HuH-7 (cell line): ENCODE measurements around the gene C9orf50.

ENCODE experiments used
- DNase-seq: peaks from one replicate; pipeline ENCODE4 v3.0.0; 2011; ENCODE audit warnings: low spot score

Gene C9orf50

DNA sequence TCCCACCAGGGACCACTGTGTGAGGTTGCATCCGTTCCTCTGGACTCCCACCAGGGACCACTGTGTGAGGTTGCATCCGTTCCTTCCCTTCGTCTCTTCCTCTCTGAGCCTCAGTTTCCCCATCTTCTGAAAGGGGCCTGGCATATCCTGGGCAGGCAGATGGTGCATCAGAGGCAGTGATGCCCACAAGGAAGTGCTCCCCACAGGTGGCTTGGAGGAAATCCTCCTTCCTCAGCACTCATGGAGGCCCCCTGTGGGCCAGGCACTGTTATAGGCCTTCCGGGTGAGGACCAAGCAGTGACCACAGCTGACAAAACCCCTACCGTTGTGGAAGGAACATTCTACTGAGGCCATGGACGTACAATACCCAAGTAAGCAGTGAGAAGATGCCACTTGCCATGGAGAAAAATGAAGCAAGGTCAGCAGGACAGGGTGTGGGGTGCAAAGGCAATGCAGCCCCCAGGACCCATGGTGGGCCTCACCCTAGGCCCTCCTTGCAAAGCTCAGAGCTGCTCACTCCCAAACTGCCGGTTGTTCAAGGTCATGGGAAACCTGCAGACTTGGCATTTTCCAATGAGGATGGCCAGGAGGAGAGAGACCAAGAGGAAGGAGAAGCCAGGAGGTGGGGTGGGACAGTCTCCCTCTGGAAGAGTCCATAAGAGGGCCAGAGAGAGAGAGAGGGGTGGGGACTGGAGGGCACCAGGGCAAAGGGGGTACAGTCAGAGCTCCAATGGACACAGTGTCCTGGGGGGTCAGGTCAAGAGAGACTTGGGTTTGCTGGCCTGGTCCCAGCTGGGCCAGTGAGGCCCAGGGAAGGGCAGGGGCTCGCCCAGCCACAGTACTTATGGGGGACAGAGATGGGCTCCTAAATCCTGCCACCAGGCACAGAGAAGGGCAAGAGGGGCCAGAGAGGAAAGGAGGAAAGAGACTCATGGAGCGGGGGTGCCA lies 51.1 kb downstream of the C9orf50 start:
- peak; percentile 87 for DNase-seq

DNA sequence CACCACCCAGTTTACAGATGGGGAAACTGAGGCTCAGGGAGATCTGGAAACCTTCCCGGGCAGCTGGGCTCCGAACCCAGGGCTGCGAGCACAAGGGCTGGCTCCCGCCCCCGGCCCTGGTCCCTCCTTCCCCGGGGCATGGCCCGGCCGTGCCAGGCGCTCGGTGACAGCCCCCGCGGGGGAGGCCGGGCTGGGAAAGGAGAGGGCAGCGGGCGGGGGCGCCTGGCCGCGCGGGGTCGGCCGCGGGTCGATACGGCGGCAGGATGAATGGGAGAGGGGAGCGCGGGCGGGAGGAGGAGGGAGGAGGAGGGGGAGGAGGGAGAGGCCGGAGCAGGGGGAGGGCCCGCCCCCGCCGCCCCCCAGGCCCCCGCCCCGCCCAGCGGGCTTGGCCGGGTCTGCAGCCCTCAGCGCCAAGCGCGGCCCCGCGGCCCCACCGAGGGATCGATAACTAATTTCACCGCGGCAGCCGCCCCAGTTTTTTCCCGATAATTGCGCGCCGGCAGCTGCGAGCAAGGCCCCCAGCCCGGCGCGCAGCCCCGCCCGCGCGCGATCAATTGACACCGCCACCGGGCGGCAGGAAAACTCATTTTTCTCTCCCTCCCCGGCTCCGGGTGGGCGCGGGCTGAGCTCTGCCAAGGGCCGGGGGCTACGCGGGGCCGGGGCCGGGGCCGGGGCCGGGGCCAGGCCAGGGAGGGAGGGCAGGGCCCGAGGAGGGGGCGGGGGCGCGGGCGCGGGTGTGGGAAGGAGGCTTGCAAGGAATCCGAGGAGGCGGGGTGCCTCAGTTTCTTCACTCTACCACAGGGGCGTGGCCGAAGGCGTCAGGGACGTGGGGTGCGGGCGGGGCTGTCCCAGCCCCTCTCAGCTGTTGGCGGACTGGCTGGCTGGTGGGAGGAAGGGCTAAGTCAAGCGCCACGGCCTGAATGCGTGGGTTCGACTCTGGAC lies 52.1 kb downstream of the C9orf50 start:
- peak; percentile 73 for DNase-seq

DNA sequence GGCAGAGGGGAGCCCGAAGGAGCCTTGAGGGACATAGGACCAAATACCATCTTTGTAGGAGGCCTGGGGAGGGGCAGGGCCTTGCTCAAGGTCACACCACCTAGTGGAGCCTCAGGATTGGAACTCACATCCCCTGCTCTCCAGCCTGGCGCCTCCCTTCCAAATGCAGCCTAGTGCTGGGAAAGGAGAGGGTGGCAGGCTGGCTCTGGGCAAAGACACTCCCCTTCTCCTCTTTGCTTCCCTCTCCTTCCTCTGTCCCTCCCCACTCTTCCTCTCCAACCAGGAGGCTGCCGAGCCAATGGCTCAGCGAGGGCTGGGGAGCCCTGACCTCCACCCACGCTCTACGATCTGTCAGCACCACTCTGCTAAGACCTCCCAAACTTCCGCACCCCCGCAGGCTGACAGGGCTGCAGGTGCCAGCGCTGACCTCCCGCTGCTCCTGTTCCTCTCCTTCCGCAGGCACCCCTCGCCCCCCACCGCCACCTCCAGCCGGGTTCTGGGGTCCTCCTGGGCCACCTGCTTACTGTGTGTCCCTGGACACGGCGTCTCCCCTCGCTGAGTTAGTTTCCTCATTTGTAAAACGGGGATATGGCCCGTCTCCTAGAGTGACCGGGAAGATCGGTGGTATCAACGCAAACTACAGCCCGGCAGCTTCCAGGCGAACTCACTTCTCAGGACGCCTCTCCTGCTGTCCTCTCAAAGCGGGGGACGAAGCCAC lies 52.9 kb downstream of the C9orf50 start:
- DNase-seq, result no peak

DNA sequence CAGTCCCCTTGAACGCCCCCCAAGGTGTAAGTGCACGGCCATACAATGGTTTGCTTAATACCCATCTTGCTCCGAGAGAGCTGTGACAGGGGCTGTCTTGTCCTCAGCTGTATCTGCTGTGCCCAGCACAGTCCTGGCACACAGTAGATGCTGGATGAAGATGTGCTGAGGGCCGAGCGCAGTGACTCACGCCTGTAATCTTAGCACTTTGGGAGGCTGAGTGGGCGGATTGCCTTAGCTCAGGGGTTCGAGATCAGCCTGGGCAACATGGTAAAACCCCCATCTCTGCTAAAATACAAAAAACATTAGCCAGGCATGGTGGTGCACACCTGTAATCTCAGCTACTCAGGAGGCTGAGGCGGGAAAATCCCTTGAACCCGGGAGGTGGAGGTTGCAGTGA lies 53.6 kb downstream of the C9orf50 start:
- no peak for DNase-seq

DNA sequence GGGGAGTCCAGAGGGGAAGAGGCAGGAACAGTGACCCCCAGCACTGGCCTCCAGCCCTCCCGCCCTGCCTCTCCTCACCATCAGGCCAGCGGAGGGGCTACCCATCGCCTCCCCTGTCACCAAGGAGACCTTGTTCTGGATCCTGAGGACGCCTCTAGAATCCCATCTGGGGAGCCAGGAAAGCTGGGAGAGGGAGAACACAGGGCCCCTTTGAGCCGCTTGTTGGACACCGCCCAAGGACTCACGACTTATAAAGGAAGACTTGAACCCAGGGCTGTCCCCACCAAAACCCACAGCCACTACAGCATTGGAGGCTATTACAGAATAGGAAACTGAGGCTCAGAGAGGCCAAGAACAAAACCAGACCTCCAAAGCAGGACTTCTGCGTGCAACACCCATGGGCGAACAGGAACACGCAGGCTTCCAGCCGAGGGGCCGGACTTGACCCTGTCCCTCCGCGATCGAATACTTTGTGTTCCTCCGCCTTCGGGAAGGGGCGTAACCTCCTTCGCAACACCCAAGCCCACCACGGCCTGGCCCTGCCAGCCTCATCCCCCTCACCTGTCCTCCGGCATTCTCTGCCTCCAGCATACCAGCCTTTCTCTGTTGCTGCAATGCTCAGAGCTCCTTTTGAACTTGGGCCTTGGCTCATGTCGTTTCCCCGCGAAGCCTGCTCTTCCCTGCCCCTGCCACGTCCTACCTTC lies 54.2 kb downstream of the C9orf50 start:
- DNase-seq, result no peak

DNA sequence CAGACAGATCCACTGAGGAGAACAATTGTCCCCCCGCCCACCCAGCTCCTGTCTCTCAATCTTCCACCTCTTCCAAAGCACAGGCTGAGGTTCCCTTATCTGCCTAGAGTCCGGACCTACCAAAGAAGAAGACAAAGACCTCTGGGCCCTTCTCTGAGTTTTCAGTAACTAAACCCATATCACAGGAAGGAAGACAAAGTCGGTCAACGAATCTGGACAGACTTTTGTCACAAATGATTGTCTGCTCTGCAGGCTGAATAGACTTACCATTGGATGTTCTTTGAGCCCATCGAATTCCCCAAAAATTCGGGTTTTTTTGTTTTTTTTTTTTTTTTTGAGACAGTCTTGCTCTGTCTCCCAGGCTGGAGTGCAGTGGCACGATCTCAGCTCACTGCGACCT lies 58.0 kb downstream of the C9orf50 start:
- no peak for DNase-seq

DNA sequence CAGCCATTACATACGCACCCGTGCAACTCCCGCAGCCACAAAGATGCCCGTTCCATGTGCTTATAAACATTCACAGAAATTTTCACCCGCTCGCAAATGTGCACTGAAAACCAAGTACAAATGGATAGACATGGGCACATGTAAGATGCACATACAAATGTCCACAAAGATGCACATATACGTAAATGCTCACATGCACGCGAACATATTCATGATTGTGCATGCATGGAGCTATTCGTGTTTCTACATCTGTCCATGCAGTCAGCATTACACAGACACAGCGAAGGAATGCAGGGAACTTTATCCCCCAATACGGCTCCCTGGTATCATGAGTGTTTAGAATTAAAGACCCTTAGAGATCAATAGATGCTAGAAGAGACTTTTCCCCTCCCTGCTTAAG lies 58.4 kb downstream of the C9orf50 start:
- DNase-seq, result no peak
